GM18505 (cell line): ENCODE results near the gene ARHGAP40.

Experiments used
- ATAC-seq: cut with Tn5 transposase; IDR thresholded peaks from one replicate; pipeline ENCODE4 v1.9.1; 2021; ENCODE audit not compliant: unreplicated experiment
- POLR2A ChIP-seq: IDR thresholded peaks from 4 replicates; pipeline ENCODE4 v1.6.1; 2011; ENCODE audit warnings: borderline replicate concordance; ENCODE audit not compliant: insufficient read depth, insufficient read length; ENCODE audit errors: extremely low read depth

The ARHGAP40 gene

GRCh38 chr20:38601216-38602184, at the start of gene ARHGAP40:
ARHGAP40 (plus strand) TSS chr20:38601809.
- no peak for TF ChIP-seq POLR2A
- ATAC-seq: no peak

GRCh38 chr20:38554986-38555385, 46.6 kb upstream of the ARHGAP40 start:
- no peak for ATAC-seq
- no peak for TF ChIP-seq POLR2A

- no peak for ATAC-seq
- TF ChIP-seq POLR2A: no peak
These were observed 46.2 kb upstream of the ARHGAP40 start for GRCh38 chr20:38555395-38555794.

GRCh38 chr20:38557174-38557573, 44.4 kb upstream of the ARHGAP40 start:
- TF ChIP-seq POLR2A: no peak
- ATAC-seq: no peak

GRCh38 chr20:38558596-38559360, 42.8 kb upstream of the ARHGAP40 start:
- no peak for ATAC-seq
- TF ChIP-seq POLR2A: no peak

- TF ChIP-seq POLR2A: no peak
- no peak for ATAC-seq
These were observed 41.8 kb upstream of the ARHGAP40 start for GRCh38 chr20:38559764-38560163.

- TF ChIP-seq POLR2A: no peak
- no peak for ATAC-seq
These were observed 37.7 kb upstream of the ARHGAP40 start for GRCh38 chr20:38563802-38564431.

- ATAC-seq: no peak
- TF ChIP-seq POLR2A: no peak
These were observed 36.9 kb upstream of the ARHGAP40 start for GRCh38 chr20:38564680-38565079.

GRCh38 chr20:38566036-38566598, 35.5 kb upstream of the ARHGAP40 start:
- no peak for ATAC-seq
- TF ChIP-seq POLR2A: no peak

GRCh38 chr20:38569747-38570525, 31.7 kb upstream of the ARHGAP40 start:
- no peak for ATAC-seq

GRCh38 chr20:38573413-38573812, 28.2 kb upstream of the ARHGAP40 start:
- no peak for ATAC-seq
- TF ChIP-seq POLR2A: no peak

More at GRCh38 chr20:38569747-38570525, 31.7 kb upstream of the ARHGAP40 start:
- no peak for TF ChIP-seq POLR2A

- ATAC-seq: no peak
- TF ChIP-seq POLR2A: no peak
These were observed 22.2 kb upstream of the ARHGAP40 start for GRCh38 chr20:38579219-38579910.

GRCh38 chr20:38579921-38580320, 21.7 kb upstream of the ARHGAP40 start:
- no peak for ATAC-seq
- TF ChIP-seq POLR2A: no peak
